ENCODE results near the gene HSPG2.
"Not testable (repeated sequence)": the region's sequence is repeated elsewhere in the genome, so short reads cannot be mapped to it uniquely, and the experiment has no call there.

The HSPG2 gene

GRCh38 chr1:21911205-21912001, 25.7 kb downstream of the HSPG2 start:
- DNase-seq, result no peak

- DNase-seq, result no peak
Observed at GRCh38 chr1:21910558-21911204, 26.4 kb downstream of the HSPG2 start.

GRCh38 chr1:21909787-21910503, 27.2 kb downstream of the HSPG2 start:
- DNase-seq, result peak; percentile 3

GRCh38 chr1:21909286-21909759, 27.8 kb downstream of the HSPG2 start:
- no peak for DNase-seq

- not testable (repeated sequence) for DNase-seq
Observed at GRCh38 chr1:21907737-21908534, 29.2 kb downstream of the HSPG2 start.

GRCh38 chr1:21907079-21907418, 30.1 kb downstream of the HSPG2 start:
- no peak for DNase-seq

- no peak for DNase-seq
Observed at GRCh38 chr1:21906173-21907078, 30.7 kb downstream of the HSPG2 start.

GRCh38 chr1:21904704-21905520, 32.2 kb downstream of the HSPG2 start:
- peak; percentile 21 for DNase-seq

- no peak for DNase-seq
Observed at GRCh38 chr1:21904454-21904703, 32.7 kb downstream of the HSPG2 start.

GRCh38 chr1:21903638-21904453, 33.3 kb downstream of the HSPG2 start:
- DNase-seq, result no peak

GRCh38 chr1:21902026-21903012, 34.8 kb downstream of the HSPG2 start:
- DNase-seq, result no peak

GRCh38 chr1:21901473-21901847, 35.6 kb downstream of the HSPG2 start:
- DNase-seq, result no peak

- DNase-seq, result no peak
Observed at GRCh38 chr1:21900766-21901472, 36.2 kb downstream of the HSPG2 start.

GRCh38 chr1:21899987-21900386, 37.1 kb downstream of the HSPG2 start:
- DNase-seq, result no peak

- DNase-seq, result no peak
Observed at GRCh38 chr1:21899267-21899810, 37.8 kb downstream of the HSPG2 start.

GRCh38 chr1:21898326-21899200, 38.5 kb downstream of the HSPG2 start:
- no peak for DNase-seq

GRCh38 chr1:21897844-21898243, 39.3 kb downstream of the HSPG2 start:
- DNase-seq, result no peak

Measured in activated naive CD4-positive, alpha-beta T cell treated with Interleukin-2 at 50 U/mL for 16 hours (primary cell).